ENCODE data around the gene OR5K2.

DNA sequence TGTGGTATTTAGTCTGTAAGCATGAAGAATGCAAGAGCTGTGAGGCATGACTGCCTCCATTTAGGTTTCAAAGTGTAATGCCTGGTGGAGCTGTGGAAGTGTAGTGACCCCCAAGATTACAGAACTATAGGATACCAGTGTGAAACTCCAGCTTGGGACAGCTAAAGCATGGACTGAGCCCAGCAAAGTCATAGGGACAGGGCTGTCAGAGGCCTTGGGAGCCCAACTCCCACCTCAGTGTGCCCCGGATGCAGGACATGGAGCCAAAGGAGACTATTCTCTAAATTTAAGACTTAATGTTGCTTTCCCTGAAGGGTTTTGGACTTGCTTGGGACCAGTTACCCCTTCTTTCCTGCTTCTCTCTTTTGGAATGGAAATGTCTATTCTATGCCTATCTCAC lies 45.1 kb downstream of the OR5K2 start:
- TF ChIP-seq CTCF (conservative IDR thresholded peaks at IDR 0.05; ENCODE audit: low read length) (no peak), EZH2phosphoT487 (IDR thresholded peaks at IDR 0.05; ENCODE audit: borderline replicate concordance, low read depth, low read length) (no peak)

Measured in OCI-LY7 (cell line).